ENCODE results near the gene ZDHHC6. TPM values are rescaled to one million over a fixed set of nuclear protein-coding genes. Genes with fewer than 3 reads are reported as not detected.
A peak's percentile ranks its signal among the peaks of the same experiment; 100 is the strongest.

Gene ZDHHC6
- total and polyA plus RNA-seq, 2 donors (not counting 1 experiment from before 2014, with no cell fraction given) = 30.5 to 61.2 TPM

DNA sequence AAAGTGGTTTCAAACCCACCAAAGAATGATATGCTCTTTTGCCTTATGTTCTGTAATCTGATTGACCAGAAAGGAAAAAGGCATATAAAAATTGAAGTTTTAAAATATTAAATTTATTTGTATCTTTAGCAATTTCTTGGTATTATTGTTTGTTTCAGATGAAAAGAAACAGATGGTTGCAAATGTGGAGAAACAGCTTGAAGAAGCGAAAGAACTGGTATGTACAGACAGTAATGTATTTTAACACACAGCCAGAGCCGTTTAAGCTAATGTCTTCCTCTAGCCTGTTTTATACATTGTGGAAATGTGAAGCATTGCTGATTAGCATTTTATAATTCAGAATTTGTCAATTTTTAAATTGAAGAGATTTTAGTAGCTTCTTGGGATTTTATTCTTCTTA lies 13.7 kb upstream of the ZDHHC6 start:
- H3K27ac Mint-ChIP-seq = no peak overlapping the region
- Histone ChIP-seq H3K9ac (ENCODE audit: low read length) (no peak overlapping the region), H2AFZ (ENCODE audit: insufficient read depth, low read depth, low read length, poor library complexity, severe bottlenecking) (no peak overlapping the region), H3K4me1 (ENCODE audit: control insufficient read depth in 2 of 2, insufficient read depth in 2 of 2, low read length in 2 of 2) (no peaks in the 10 kb centered on the region), H3K4me2 (replicated peaks; ENCODE audit: low read depth, low read length, poor library complexity, severe bottlenecking) (no peak overlapping the region), H4K20me1 (ENCODE audit: control insufficient read depth, insufficient read depth, low read length, poor library complexity, severe bottlenecking) (peaks cover 6% of the 10 kb centered on the region), H3K27ac (ENCODE audit: low read length in 2 of 2) (no peak overlapping the region), H3K27me3 (replicated peaks in 1 of 4; ENCODE audit: control extremely low read depth in 1 of 4, control insufficient read depth in 3 of 4, insufficient read depth in 4 of 4, low read length in 3 of 4) (no peaks in the 10 kb centered on the region), H3K4me3 (ENCODE audit: control extremely low read depth in 1 of 5, extremely low read depth in 1 of 5, insufficient read depth in 1 of 5, low read depth in 2 of 5, low read length in 4 of 5) (no peak overlapping the region), H3K9me3 (ENCODE audit: control extremely low read depth in 1 of 3, control insufficient read depth in 2 of 3, insufficient read depth in 1 of 3, low read length in 2 of 3) (peaks cover 0 to 1% (median 0%) of the 10 kb centered on the region in 3 donors), H3K36me3 (replicated peaks in 1 of 2; ENCODE audit: control extremely low read depth in 1 of 2, control insufficient read depth in 1 of 2, extremely low read depth in 1 of 2, insufficient read depth in 2 of 2, low read length in 1 of 2) (peaks cover 6 to 25% of the 10 kb centered on the region in 2 experiments), H3K79me2 (ENCODE audit: control insufficient read depth, insufficient read depth, low read length) (peaks cover 31% of the 10 kb centered on the region)
- no CpG with 5 or more reads among the region's 2 CpGs for WGBS (ENCODE audit: insufficient coverage)
- H3K27me3 Mint-ChIP-seq = no peaks in the 10 kb centered on the region
- H3K4me3 Mint-ChIP-seq = no peak overlapping the region
- intact Hi-C loops (cut with micrococcal nuclease) = no loop called here
- CTCF ChIA-PET = interaction anchor here (0.7 kb wide), 1 partner anchor 15 kb away, joined by 3 read pairs; no protein-coding TSS in a partner anchor
- no peaks in the 10 kb centered on the region for H3K9me3 Mint-ChIP-seq (ENCODE audit: insufficient read depth)
- TF ChIP-seq, protein P1, sequence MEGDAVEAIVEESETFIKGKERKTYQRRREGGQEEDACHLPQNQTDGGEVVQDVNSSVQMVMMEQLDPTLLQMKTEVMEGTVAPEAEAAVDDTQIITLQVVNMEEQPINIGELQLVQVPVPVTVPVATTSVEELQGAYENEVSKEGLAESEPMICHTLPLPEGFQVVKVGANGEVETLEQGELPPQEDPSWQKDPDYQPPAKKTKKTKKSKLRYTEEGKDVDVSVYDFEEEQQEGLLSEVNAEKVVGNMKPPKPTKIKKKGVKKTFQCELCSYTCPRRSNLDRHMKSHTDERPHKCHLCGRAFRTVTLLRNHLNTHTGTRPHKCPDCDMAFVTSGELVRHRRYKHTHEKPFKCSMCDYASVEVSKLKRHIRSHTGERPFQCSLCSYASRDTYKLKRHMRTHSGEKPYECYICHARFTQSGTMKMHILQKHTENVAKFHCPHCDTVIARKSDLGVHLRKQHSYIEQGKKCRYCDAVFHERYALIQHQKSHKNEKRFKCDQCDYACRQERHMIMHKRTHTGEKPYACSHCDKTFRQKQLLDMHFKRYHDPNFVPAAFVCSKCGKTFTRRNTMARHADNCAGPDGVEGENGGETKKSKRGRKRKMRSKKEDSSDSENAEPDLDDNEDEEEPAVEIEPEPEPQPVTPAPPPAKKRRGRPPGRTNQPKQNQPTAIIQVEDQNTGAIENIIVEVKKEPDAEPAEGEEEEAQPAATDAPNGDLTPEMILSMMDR (IDR thresholded peaks at IDR 0.05) = no peak
- TF ChIP-seq EZH2 (IDR thresholded peaks at IDR 0.05; ENCODE audit: borderline replicate concordance, insufficient read depth, low read depth, low read length, poor library complexity, severe bottlenecking) = no peak
- H3K4me1 Mint-ChIP-seq = peaks cover 15% of the 10 kb centered on the region
- DNase-seq (no peak), ATAC-seq (ENCODE audit: low read depth) (no peak)
- POLR2A ChIA-PET = interaction anchor here (0.6 kb wide), 1 partner anchor 31 kb away, joined by 5 read pairs; no protein-coding TSS in a partner anchor

DNA sequence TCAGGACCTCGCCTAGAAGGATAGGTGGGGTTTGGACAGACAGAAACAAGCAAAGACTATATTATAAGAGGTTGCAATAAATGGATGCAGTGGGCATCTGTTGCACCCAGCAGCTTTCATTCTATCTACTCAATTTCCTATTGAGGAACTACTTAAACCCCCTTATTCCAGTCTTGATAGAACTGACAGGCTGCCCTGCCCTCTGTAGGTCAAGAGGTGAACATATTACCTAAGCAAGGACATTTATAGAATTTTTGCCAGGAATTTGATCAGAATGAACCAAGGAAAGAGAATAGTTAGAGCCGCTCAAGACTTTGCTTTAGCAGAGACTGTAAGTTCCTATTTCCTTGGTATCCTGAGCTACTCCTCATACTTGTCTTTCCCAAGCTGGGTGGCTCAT lies 9.8 kb upstream of the ZDHHC6 start:
- H2AFZ ChIP-seq (ENCODE audit: insufficient read depth, low read depth, low read length, poor library complexity, severe bottlenecking) = no peak overlapping the region
- DNase-seq = no peak

More for the DNA sequence above, 9.8 kb upstream of the ZDHHC6 start:
- TF ChIP-seq, protein P1 (IDR thresholded peaks at IDR 0.05) = peak; percentile 31
- TF ChIP-seq EZH2 (IDR thresholded peaks at IDR 0.05; ENCODE audit: borderline replicate concordance, insufficient read depth, low read depth, low read length, poor library complexity, severe bottlenecking) = no peak
- no peak overlapping the region for H3K4me2 ChIP-seq (replicated peaks; ENCODE audit: low read depth, low read length, poor library complexity, severe bottlenecking)
- peaks cover 7% of the 10 kb centered on the region for H4K20me1 ChIP-seq (ENCODE audit: control insufficient read depth, insufficient read depth, low read length, poor library complexity, severe bottlenecking)
- peaks cover 0 to 12% of the 10 kb centered on the region in 2 experiments for H3K36me3 ChIP-seq (replicated peaks in 1 of 2; ENCODE audit: control extremely low read depth in 1 of 2, control insufficient read depth in 1 of 2, extremely low read depth in 1 of 2, insufficient read depth in 2 of 2, low read length in 1 of 2)
- H3K9ac ChIP-seq (ENCODE audit: low read length) = no peak overlapping the region
- Mint-ChIP-seq H3K27me3 (no peaks in the 10 kb centered on the region), H3K4me3 (no peak overlapping the region), H3K9me3 (ENCODE audit: insufficient read depth) (no peaks in the 10 kb centered on the region), H3K27ac (no peak overlapping the region), H3K4me1 (peaks cover 10% of the 10 kb centered on the region)
- H3K79me2 ChIP-seq (ENCODE audit: control insufficient read depth, insufficient read depth, low read length) = peaks cover 56% of the 10 kb centered on the region
- 100% methylated on average over 1 of the region's 2 CpGs for WGBS (ENCODE audit: insufficient coverage)
- H3K9me3 ChIP-seq (ENCODE audit: control extremely low read depth in 1 of 3, control insufficient read depth in 2 of 3, insufficient read depth in 1 of 3, low read length in 2 of 3) = no peaks in the 10 kb centered on the region
- ChIA-PET CTCF (interaction anchor here (0.7 to 1.2 kb wide), 4 partner anchors 8 to 22 kb away, joined by 3 to 4 read pairs (median 3); no protein-coding TSS in a partner anchor), POLR2A (no interaction called here)
- H3K4me1 ChIP-seq (ENCODE audit: control insufficient read depth in 2 of 2, insufficient read depth in 2 of 2, low read length in 2 of 2) = no peaks in the 10 kb centered on the region
- H3K4me3 ChIP-seq (ENCODE audit: control extremely low read depth in 1 of 5, extremely low read depth in 1 of 5, insufficient read depth in 1 of 5, low read depth in 2 of 5, low read length in 4 of 5) = no peak overlapping the region
- H3K27me3 ChIP-seq (replicated peaks in 1 of 4; ENCODE audit: control extremely low read depth in 1 of 4, control insufficient read depth in 3 of 4, insufficient read depth in 4 of 4, low read length in 3 of 4) = no peaks in the 10 kb centered on the region
- intact Hi-C loops (cut with micrococcal nuclease) = no loop called here
- no peak overlapping the region for H3K27ac ChIP-seq (ENCODE audit: low read length in 2 of 2)
- no peak for ATAC-seq (ENCODE audit: low read depth)

Measured in B cell (primary cell).